Measurements from ENCODE around the gene PLCL1.
"Not testable (repeated sequence)": the region's sequence is repeated elsewhere in the genome, so short reads cannot be mapped to it uniquely, and the experiment has no call there.

PLCL1 gene

GRCh38 chr2:197810016-197810415 is 5.6 kb downstream of the PLCL1 start:
- peak in 3 of 6 experiments; percentile 9 to 25 (median 18) for DNase-seq

GRCh38 chr2:197810491-197810890 is 6.1 kb downstream of the PLCL1 start:
- no peak for DNase-seq

DNA sequence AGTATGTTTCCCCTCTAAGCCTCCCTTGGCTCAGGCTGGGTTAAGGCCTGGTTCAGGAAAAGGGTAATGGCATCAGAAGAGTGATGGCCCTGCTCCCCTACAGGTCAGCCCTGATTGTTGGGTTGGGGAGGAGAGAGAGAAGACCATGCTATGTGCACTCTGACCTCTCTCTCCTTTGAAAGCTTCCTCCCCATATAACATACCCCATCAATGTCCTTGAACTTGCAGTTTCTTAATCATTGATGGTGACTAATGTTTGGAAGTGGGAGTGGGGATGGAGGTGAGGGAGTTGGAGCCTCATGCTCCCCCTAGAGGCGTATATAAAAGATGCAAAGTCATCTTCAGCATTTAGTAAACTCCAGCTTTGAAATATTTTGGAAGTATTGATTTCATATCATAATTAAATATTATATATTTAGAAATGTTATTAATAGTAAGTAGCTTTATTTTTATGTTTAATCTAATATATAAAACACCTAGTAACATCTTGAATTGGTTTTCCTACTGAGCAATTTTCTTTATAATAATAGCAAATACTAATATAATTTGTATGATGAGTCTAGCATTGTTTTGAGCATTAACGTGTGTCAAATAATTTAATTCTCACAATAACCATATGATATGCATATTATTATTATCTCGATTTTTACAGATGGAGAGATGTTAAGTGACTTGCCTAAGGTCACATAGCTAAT is 8.8 kb downstream of the PLCL1 start:
- no peak for DNase-seq

DNA sequence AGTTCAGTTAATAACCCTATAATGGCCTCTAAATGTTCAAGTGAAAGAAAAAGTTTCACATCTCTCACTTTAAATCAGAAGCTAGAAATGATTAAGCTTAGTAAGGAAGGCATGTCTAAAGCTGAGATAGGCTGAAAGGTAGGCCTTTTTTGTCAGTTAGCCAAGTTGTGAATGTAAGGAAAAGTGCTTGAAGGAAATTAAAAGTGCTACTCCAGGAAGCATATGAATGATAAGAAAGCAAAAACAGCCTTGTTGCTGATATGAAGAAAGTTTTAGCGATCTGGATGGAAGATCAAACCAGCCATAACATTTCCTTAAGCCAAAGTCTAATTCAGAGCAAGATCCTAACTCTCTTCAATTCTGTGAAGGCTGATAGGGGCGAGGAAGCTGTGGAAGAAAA is 10.1 kb downstream of the PLCL1 start:
- DNase-seq, result no peak

DNA sequence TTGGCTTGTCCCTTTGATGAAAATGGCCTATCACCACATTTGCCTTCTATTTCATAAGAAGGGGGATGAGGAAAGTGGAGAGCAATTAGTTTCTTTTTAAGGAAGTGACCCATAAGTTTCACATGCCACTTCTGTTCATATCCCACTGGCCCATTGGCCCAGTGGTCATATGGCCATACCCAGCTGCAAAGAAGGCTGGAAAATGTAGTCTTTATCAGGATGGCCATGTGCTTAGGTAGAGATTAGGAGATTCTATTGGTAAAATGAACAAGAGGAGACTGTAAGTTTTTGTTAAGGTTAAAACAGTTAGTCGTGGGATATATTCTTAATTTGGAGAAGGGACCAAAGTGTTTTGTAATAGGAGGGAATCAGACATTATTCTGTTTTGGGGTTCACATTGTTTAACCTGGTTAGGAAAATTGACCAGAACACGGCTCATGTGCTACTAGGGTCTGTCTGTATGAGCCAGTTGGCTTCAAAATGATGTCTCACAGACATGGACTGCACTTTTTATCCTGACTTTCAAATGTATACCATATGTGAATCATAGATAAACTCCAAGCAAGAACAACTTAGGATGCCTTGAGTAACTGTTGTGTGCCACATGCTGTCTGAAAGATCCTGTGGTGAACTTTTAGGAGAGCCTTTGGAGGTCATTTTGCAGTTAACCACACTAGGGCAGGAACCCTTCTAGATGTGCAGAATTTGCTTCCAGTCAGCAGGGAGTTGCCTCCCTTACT is 17.3 kb downstream of the PLCL1 start:
- DNase-seq, result no peak

DNA sequence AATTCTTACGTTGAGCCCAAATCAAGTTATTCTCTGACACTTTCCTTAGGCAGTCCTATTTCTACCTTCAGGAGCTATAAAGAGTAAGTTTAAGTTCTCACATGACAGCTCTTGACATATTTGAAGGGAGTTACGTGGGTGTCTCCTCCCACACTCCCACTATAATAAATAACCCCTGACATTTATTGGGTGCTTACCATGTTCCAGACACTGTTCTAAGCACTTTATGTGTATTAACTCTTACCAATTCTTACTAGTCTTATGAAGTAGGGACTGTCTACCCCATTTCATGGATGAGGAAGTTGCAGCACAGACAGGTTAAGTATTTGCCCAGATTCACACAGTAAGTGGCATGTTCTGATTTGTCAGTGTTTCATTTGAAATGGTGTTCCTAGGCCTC is 17.9 kb downstream of the PLCL1 start:
- DNase-seq, result no peak

DNA sequence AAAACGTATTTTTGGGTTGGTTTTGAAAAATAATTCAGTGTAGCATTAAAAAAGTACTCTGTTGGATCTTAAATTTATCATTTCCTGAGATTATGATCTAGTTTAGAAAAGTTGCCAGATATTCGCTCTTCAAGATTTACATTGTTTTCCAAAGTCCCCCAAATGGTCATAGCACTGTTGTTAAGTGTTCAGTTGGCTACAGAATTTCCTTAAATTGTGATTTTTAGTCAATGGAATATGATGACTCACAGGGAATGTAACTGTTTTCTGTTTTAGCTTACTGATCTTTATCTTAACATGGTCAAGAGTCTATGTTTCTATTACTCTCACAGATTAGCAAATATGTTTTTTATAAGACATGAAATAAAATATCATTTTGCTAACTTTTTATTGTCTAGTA is 23.2 kb downstream of the PLCL1 start:
- no peak for DNase-seq

- DNase-seq, result no peak
Observed at GRCh38 chr2:197828464-197829135, 24.2 kb downstream of the PLCL1 start.

DNA sequence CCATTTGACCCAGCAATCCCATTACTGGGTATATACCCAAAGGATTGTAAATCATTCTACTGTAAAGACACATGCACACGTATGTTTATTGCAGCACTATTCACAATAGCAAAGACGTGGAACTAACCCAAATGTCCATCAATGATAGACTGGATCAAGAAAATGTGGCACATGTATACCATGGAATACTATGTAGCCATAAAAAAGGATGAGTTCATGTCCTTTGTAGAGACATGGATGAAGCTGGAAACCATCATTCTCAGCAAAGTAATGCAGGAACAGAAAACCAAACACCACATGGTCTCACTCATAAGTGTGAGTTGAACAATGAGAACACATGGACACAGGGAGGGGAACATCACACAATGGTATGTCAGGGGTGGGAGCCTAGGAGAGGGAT is 30.4 kb downstream of the PLCL1 start:
- not testable (repeated sequence) for DNase-seq

- no peak for DNase-seq
Observed at GRCh38 chr2:197835293-197835692, 30.9 kb downstream of the PLCL1 start.

DNA sequence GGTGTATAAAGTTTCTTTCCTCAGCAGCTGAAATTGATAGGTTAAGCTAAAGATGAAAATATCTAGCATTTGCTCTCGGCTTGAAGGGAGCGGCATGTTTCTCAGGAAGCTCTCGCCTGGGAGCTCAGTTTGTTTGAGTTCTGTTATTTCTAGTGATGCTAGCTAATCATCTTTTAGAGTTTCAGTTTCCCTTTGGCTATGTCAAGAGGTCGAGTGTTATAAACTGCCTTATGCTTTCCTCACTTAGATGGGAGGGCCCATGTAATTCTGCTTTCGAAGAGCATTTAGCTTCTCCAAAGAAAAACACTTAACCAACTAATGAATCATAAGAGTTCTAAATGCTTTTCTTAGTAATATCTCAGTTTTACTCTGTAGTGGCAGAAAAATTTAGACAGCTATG is 33.6 kb downstream of the PLCL1 start:
- peak in 4 of 6 experiments; percentile 10 to 66 (median 61) for DNase-seq

DNA sequence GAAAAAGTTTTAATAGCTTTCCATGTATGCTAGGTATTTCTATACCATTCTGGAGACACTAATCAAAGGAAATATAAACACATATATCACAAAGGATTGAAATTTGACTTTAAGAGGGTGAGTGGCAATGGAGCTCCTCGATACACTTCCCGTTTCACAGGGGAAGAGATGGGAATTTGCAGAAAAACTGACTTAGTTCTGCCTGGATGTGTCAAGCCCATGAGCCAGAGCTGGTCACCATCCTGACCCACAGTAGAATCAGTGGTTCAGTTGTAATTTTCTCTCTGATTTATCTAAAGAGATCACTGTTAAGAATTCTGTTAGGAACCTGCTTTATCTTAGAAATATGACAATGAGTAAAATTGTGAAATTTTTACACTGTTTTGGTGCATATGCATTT is 34.2 kb downstream of the PLCL1 start:
- DNase-seq, result no peak

- DNase-seq, result peak in 2 of 6 experiments; percentile 12 to 35
Observed at GRCh38 chr2:197839327-197839726, 34.9 kb downstream of the PLCL1 start.

GRCh38 chr2:197839856-197840255 is 35.5 kb downstream of the PLCL1 start:
- DNase-seq, result no peak

GRCh38 chr2:197846128-197846527 is 41.7 kb downstream of the PLCL1 start:
- DNase-seq, result no peak

DNA sequence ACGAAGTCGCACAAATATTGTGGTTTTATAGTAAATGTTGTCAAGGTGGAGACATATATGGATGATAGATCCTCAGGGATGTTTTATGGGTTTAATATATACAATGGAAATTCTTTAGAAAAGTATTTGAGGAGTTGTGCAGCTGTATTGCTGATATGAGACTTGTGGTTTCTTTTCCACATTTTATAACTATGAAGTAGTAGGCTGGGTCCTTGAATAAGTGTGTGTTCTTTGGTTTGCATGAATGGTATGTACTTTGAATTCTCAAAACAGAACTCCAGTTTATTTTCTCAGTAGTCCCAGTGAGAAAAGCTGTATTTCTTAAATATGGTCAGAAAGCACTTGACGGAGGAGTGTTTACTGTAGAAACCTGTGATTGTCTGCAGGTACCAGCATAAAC is 42.4 kb downstream of the PLCL1 start:
- no peak for DNase-seq

DNA sequence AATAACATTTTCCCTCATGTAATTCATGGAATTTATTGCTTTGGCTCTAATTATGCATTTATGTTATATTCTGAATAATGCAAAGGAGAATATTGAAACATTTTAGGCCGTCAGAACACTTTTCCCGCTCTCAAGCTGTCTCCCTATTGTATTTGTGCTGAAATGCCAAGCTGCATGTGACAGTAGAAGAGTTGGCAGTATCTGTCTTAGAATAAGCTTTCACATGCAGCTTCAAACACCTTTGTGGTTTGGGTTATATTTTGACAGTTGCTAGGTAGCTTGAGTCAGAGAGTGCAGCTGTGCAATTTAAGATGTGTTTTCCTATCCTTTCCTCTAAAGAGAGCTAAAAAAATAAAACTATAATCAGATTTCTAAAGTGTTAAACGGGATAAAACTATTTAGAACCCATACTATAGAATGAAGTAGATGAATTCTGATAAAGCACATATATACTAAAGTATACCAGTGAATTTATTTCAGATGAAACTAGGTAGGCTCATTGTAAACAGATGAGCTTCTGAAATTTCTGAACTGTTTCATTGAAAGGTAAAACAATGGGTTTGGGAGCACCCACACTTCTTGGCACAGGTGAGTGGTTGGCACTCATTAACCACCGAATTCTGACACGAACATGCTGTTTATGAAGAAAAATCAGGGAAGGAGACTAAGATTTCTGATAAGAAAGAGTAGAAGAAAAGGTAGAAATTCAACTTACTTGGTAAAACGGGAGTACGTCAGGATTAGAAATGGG is 43.4 kb downstream of the PLCL1 start:
- peak in 5 of 6 experiments; percentile 16 to 82 (median 74) for DNase-seq

GRCh38 chr2:197848602-197849001 is 44.2 kb downstream of the PLCL1 start:
- DNase-seq, result no peak

GRCh38 chr2:197850882-197851450 is 46.6 kb downstream of the PLCL1 start:
- no peak for DNase-seq

DNA sequence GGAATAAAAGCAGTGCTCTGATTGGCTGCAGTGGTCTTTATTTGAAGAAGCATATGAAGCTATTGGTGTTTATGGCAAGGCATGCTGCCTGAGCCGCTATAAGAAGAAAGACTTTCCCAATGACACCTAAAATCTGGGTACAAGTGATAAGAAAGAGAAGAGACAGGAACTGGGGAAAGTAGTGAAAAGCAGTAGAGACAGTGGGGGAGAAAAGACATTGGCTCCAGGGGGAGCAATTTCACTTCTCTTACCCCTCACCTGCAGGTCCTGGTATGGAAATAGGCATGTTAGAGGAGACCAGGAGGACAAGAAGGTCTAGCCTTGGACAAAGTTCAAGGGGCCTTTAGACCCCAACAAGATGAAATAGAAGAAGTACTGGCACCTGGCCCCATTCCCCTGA is 47.1 kb downstream of the PLCL1 start:
- no peak for DNase-seq

GRCh38 chr2:197852108-197852507 is 47.7 kb downstream of the PLCL1 start:
- no peak for DNase-seq

DNA sequence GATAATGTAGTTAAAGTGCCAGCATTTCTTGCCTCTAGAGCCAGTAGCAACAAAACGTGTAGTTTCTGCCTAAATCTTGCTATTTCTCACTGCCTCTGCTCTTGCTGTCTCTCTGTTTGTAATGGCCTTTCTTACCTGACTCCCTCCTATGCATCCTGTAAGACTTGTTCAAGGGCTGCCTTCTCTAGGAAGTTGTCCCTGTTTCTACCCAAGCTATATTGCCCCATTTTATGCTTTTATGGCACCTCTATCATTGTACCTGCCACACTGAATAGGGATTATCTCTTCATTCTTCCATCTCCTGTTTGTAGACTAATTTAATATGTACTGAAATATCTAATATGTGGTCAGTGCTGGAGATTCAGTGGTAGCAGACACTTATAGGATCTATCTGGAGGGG is 49.2 kb downstream of the PLCL1 start:
- no peak for DNase-seq

All from stimulated activated naive CD4-positive, alpha-beta T cell (primary cell).